Mesenteric fat pad (tissue), 1 donor: Measurements from ENCODE around the gene DAB2IP. TPM values are rescaled to one million over a fixed set of nuclear protein-coding genes. Genes with fewer than 3 reads are reported as not detected.

Experiments used
- DNase-seq: peaks from one replicate; pipeline ENCODE4 v3.0.0-alpha.2; 2020; ENCODE audit warnings: low spot score
- total RNA-seq: library from RNA; stranded (reverse); fragmentation: NEBNext Ultra II Directional; extraction: Animal tissue kit (Norgen Biotek cat#: 25700); gene quantifications from one replicate; pipeline ENCODE4 v1.2.1, GENCODE V29; 2021
- donor health status: DM: yes; HTN: yes; CAD: no.

Gene DAB2IP
- total RNA-seq, 1 donor from 2014 or later: 86.1 TPM

DNA sequence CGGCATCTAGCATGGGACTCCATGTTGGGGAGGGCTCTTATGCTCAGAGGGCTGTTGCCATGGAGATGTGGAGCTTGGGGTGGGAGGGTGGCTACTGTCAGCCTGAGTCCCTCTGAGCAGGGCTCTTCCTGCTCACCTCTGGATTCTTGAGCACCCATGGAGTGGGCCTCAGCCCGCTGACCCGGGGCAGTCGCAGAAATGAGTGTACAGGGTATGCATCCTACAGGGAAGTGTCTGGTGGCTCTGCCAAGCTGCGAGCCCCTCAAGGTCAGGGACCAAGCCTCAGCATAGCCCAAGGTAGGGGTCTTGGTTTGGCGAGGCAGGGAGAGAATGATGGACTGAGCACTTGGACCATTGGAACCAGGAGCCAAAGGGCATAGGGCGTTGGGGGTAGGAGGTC lies 104.1 kb downstream of the DAB2IP start:
- no peak for DNase-seq

- no peak for DNase-seq
Observed at GRCh38 chr9:121756474-121757280, 105.2 kb downstream of the DAB2IP start.

- no peak for DNase-seq
Observed at GRCh38 chr9:121757281-121757585, 105.8 kb downstream of the DAB2IP start.

DNA sequence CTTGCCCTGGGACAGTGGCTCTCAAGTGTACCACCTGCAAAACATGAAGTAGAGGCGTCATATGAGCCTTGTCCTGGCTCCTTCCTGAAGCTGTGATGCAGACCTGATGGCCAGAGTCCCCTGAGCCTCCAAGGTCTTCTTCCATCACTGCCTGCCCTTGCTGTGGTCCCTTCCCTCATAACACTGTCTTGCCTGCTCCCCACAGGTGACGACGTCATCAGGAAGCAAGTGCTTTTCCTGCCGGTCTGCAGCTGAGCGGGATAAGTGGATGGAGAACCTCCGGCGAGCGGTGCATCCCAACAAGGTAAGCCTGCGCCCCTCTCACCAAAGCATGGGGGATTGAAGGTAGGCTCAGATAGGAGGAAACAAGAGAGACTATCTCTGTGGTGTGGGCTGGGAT lies 107.3 kb downstream of the DAB2IP start:
- DNase-seq: no peak

GRCh38 chr9:121759996-121760395 lies 108.6 kb downstream of the DAB2IP start:
- DNase-seq: no peak

GRCh38 chr9:121760571-121760970 lies 109.1 kb downstream of the DAB2IP start:
- DNase-seq: no peak

DNA sequence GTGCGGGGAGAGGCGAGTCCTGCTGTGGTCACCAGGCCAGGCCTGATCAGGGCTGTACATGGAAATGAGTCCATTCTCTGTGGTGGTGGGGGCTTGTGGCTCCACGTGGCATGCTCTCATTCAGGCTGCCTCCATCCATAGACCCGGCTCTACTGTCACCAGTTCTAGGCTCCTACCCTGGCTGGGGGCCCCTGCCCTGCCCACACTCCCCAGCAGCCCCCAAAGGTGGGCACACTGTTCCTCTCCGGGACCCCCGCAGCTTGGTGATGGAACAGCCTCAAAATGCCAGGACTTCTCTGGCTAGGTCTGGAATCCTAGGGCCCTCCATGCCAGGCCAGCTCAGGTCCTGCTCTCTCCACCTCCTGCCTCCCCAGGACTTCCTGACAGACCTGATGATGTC lies 111.7 kb downstream of the DAB2IP start:
- no peak for DNase-seq

- no peak for DNase-seq
Observed at GRCh38 chr9:121763561-121764370, 112.3 kb downstream of the DAB2IP start.

GRCh38 chr9:121764371-121764730 lies 112.9 kb downstream of the DAB2IP start:
- no peak for DNase-seq

DNA sequence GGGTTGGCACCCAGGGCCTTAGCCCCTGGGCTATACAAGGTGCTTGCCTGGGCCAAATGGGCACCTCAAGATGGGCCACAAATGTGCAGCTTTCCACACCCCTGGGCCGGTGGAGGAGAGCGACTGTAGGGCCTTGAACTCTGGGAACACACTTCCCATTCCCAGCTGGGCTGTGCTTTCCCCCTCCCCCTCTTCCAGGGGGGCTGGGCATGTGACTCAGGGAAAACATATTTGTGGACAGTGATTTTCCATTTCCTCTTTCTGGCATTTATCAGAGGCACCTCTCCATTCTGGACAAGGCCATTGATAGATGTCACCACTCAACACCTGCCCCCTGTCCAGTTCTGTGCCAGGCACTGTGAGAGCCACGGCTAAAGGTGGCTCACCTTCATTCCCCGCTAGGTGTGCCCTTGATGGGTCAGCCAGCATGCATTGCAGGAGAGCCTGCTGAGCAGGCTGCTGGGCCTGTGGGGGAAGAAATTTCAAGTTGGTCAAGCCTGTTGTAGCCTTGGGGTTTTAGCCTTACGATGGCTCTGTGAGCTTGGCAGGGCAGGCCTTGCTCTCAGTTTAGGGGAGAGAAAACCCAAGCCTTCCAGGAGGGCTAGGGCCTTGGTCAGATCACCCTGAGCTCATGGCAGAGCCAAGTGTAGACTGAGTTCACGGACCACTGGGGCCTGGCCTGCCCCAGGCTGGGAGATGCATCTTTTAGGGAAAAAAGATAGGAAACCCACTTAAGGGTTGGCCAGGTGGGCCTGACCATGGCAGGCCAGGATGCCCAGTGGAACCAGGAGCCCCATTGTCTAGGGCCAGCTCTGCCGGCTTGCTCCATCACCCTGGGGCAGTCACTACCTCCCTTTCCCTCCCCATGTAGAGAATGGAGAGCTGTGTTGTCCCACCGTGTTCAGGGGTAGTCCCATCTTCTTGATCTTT lies 113.9 kb downstream of the DAB2IP start:
- no peak for DNase-seq

- DNase-seq: no peak
Observed at GRCh38 chr9:121766081-121766683, 114.7 kb downstream of the DAB2IP start.

DNA sequence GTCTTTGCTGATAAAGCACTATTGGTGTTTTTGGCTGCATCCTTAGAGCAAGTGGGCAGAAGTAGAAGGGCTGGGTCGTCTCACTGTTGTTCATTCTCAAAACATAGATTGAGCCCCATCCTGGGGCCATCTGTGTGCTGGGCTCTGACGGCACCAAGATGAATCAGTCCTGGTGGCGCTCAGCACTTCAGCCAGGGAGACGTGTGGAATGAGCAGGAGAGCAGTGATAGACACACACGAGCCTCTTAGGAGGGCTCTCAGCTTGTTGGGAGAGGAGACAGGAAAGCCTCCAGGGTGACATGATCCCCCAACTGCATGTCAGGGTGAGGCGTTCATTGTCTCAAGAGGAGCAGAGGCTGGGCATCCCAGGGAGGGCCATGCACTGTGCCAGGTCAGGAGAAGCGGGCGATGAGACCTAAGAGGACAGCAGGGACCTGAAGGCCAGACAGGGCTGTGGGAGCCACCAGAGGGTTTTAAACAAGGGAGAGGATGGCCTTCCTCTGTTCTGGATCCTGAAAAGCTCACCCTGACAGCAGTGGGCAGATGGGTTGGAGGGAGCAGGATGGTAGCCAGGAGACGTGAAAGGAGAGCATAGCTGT lies 115.8 kb downstream of the DAB2IP start:
- no peak for DNase-seq

DNA sequence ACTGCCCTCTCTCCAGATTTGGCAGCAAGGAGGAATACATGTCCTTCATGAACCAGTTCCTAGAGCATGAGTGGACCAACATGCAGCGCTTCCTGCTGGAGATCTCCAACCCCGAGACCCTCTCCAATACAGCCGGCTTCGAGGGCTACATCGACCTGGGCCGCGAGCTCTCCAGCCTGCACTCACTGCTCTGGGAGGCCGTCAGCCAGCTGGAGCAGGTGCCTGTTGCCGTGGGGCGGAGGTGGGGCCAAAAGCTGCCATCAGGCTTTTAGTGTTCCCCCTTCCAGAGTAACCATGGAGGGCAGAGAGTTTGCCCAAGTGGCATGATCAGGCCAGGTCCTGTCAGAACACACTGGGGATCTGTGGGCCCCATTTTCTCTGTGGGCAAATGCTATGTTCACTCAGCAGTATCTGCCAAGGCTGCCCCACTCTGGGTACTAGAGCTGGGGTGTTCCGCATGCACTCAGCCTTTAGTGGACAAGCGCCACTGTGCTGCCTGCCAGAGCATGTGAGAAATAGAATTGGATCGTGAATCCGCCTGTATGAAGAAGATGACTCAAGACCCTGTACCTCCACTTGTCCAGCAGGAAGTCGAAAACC lies 117.1 kb downstream of the DAB2IP start:
- DNase-seq: no peak

GRCh38 chr9:121769939-121770338 lies 118.5 kb downstream of the DAB2IP start:
- DNase-seq: no peak

DNA sequence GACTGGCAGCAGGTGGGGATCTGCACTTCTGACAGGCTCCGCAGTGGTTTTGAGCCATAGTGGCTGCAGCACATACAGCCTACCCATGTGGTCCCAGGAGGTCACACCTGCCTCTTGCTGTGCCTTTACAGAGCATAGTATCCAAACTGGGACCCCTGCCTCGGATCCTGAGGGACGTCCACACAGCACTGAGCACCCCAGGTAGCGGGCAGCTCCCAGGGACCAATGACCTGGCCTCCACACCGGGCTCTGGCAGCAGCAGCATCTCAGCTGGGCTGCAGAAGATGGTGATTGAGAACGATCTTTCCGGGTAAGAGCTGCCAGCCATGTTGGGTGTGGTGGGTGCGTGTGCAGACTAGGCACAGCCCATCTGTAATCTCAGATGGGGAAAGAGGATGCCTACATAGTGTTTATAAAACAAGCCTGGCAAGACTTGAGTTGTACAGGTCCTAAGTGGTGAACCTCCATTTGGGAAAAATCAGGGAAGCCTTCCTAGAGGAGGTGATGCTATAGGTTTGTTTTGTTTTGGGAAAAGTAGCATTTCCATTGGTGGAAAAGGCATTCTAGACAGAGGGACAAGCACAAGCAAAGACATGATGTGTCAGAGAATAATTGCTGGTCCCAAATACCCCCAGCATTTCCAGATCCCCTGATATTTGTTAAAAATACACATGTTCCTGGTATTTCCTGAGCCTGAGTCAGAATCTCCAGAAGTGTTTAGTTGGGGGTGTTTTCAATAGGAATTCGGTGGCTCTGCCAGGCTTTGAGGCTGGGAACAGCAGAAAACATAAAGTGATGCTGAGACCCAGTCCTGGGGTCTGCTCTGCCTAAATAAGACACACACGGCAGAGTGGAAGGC lies 119.2 kb downstream of the DAB2IP start:
- DNase-seq: no peak

DNA sequence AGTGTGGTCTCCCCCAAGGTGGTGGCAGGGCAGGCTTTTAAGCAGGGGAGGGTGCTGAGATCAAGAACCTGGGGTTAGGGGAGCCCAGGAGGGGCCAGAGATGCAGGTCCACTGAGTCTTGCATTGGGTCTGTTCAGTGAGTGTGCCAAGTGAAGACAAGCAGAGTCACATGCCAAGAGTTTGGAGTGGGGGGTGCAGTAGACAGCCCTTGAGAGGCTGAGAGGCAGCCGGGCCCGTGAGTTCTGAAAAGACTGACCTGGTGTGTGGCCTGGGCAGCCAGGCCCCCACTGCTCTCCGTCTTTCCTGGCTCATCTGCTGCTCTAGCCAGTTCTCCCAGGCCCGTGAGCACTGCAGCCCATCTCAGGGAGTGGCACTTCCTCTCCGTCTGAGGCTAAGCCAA lies 120.0 kb downstream of the DAB2IP start:
- DNase-seq: no peak

GRCh38 chr9:121771851-121772599 lies 120.6 kb downstream of the DAB2IP start:
- no peak for DNase-seq

DNA sequence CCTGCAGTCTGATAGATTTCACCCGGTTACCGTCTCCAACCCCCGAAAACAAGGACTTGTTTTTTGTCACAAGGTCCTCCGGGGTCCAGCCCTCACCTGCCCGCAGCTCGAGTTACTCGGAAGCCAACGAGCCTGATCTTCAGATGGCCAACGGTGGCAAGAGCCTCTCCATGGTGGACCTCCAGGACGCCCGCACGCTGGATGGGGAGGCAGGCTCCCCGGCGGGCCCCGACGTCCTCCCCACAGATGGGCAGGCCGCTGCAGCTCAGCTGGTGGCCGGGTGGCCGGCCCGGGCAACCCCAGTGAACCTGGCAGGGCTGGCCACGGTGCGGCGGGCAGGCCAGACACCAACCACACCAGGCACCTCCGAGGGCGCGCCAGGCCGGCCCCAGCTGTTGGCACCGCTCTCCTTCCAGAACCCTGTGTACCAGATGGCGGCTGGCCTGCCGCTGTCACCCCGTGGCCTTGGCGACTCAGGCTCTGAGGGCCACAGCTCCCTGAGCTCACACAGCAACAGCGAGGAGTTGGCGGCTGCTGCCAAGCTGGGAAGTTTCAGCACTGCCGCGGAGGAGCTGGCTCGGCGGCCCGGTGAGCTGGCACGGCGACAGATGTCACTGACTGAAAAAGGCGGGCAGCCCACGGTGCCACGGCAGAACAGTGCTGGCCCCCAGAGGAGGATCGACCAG lies 121.3 kb downstream of the DAB2IP start:
- DNase-seq: no peak
